WERI-Rb-1 (cell line): Measurements from ENCODE around the gene ATP1A2.
A peak's percentile ranks its signal among the peaks of the same experiment; 100 is the strongest.

ENCODE experiments used
- DNase-seq: peaks from one replicate; pipeline ENCODE4 v3.0.0-alpha.2; 2020
- H3K27ac ChIP-seq: fragments of 250-450 bp; sonication (Bioruptor Pico); 2 replicates; pipeline ENCODE4 v1.5.1; 2020; ENCODE audit warnings: mild to moderate bottlenecking, moderate library complexity
- H3K27me3 ChIP-seq: fragments of 250-450 bp; sonication (Bioruptor Pico); 2 replicates; pipeline ENCODE4 v1.5.1; 2021; ENCODE audit warnings: mild to moderate bottlenecking, low read depth, moderate library complexity; ENCODE audit not compliant: insufficient read depth, severe bottlenecking
- H3K36me3 ChIP-seq: fragments of 250-450 bp; sonication (Bioruptor Pico); 2 replicates; pipeline ENCODE4 v1.5.1; 2020; ENCODE audit warnings: mild to moderate bottlenecking, moderate library complexity
- H3K4me3 ChIP-seq: 2 replicates; pipeline ENCODE4 v1.5.1; 2011; ENCODE audit warnings: low read depth, mild to moderate bottlenecking, control low read depth, low read length
- H3K9me3 ChIP-seq: fragments of 250-450 bp; sonication (Bioruptor Pico); 2 replicates; pipeline ENCODE4 v1.5.1; 2021; ENCODE audit warnings: mild to moderate bottlenecking, moderate library complexity; ENCODE audit not compliant: severe bottlenecking
- TF ChIP-seq, protein P1 (sequence below): IDR thresholded peaks from 2 replicates; pipeline ENCODE4 v1.5.1; 2011; ENCODE audit warnings: low read depth, mild to moderate bottlenecking, control low read depth, inconsistent platforms, low read length

ATP1A2 gene

DNA sequence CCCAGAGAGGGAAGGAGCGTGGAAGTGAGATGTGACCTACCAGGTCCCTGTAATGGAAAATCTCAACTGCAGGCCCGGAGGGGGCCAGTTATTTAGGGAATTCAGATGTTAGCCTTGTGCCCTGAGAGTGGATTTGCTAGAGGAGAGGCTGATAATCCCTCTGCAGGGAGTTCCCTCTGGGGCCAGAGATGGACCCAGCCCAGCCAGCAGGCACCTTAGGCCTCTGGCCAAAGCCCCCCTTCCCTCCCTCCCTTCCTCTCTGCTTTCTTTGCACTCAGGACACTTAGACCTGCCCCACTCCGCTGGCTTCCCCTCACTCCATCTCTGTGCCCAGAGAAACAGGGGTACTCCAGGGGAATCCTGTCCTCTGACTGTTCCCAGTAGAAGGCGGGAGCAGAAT, 1.5 kb upstream of the ATP1A2 start:
- DNase-seq, result peak; percentile 59
- Histone ChIP-seq H3K27ac (no peak overlapping the region), H3K27me3 (no peaks in the 10 kb centered on the region), H3K9me3 (no peaks in the 10 kb centered on the region), H3K36me3 (no peaks in the 10 kb centered on the region), H3K4me3 (no peak overlapping the region)
- TF ChIP-seq, protein P1, sequence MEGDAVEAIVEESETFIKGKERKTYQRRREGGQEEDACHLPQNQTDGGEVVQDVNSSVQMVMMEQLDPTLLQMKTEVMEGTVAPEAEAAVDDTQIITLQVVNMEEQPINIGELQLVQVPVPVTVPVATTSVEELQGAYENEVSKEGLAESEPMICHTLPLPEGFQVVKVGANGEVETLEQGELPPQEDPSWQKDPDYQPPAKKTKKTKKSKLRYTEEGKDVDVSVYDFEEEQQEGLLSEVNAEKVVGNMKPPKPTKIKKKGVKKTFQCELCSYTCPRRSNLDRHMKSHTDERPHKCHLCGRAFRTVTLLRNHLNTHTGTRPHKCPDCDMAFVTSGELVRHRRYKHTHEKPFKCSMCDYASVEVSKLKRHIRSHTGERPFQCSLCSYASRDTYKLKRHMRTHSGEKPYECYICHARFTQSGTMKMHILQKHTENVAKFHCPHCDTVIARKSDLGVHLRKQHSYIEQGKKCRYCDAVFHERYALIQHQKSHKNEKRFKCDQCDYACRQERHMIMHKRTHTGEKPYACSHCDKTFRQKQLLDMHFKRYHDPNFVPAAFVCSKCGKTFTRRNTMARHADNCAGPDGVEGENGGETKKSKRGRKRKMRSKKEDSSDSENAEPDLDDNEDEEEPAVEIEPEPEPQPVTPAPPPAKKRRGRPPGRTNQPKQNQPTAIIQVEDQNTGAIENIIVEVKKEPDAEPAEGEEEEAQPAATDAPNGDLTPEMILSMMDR, result no peak

DNA sequence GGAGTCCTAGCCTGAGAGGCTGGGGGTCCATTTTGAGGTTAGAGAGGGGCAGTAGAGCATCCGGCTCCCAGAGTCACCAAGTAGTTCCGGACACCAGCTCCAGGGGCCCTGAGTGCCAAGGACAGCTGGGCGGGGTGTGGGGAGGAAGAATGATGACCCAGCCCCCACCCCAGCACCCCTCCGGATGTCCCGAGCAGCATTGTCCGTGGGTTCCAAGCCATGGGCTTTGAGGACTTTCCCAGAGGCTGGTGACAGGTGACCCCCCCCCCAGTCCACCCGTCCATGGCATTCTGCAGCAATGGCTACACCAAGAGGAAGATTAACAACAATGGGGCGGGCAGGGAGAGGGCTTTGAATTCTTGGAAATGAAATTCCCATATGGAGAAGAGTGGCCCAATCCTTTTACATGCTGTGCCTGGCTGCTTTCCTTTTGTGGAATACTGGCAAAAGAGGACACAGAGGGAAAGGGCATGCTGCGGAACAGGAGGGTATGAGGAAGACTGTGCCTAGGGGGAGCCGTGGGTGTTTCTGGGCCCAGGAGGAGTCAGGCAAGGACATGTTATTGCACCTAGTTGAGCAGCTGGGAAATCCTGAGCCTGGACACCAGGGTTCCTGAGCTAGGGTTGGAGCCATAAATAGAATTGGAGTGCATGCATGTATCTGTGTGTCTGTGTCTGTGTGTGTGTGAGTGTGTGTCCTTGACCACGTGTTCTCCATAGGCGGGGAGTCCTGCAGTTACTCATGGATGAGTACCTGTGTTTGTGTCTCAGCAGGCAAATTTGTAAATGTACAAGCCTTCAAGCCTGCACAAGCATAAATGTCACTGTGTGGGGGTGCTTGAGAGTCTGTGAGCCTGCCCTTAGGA, 956 bp downstream of the ATP1A2 start:
- Histone ChIP-seq H3K27me3 (no peaks in the 10 kb centered on the region), H3K4me3 (no peak overlapping the region), H3K27ac (no peak overlapping the region), H3K9me3 (no peaks in the 10 kb centered on the region), H3K36me3 (no peaks in the 10 kb centered on the region)
- TF ChIP-seq, protein P1, result peak; percentile 17; the same call in 1 of the 2 replicates
- DNase-seq, result no peak

DNA sequence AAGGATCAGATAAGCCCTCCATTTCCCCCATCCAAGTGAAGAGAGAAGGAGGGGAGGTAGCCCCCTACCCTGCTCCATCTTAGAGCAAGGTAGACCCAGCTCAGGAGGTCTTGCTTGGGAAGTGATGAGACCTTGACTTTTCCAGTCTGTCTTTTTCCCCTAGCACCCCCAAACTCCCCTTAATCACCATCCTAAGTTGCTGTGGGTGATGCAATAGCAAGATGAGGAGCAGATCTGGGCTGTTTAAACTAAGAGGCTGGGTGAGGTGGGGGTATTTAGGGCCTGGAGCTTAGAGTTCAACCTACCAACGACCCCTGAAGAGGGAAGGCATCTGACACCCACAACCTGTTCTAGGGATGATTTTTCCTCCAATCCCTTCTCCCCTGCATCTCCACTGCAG, 1.7 kb downstream of the ATP1A2 start:
- 0 out of 2 replicates have a peak overlapping the region, but pooled peaks have one; percentile 2 for H3K4me3 ChIP-seq
- no peaks in the 10 kb centered on the region for H3K9me3 ChIP-seq
- TF ChIP-seq, protein P1, result no peak
- no peak for DNase-seq
- H3K36me3 ChIP-seq, result no peaks in the 10 kb centered on the region
- H3K27me3 ChIP-seq, result no peaks in the 10 kb centered on the region
- H3K27ac ChIP-seq, result peak overlapping the region; percentile 34

DNA sequence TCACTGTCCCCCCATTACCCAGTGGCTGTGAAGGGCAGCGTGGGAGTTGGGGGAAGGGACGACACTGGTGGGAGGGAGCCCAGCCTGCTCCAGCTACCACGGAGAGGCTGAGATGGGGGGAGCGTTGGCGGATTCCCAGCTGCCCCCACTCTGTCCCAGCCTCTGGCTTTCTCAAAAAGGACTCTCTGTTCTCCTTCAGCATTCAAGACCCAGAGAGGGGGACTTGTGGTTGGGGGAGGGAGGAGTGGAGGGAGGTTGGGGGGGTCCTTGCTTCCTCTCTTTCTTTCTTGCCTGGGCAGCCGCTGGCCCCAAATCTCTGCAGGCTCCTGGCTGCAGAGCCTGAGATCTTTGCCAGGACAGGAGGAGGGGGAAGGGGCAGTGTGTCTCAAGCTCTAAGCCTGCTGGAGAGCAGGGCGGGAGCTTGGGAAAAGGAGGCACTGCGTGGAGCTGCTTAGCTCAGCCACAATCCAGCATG, 2.2 kb downstream of the ATP1A2 start:
- Histone ChIP-seq H3K36me3 (no peaks in the 10 kb centered on the region), H3K27ac (peak overlapping the region; percentile 34), H3K9me3 (no peaks in the 10 kb centered on the region), H3K27me3 (no peaks in the 10 kb centered on the region), H3K4me3 (0 out of 2 replicates have a peak overlapping the region, but pooled peaks have one; percentile 2)
- peak; percentile 86 for DNase-seq
- TF ChIP-seq, protein P1, result no peak

DNA sequence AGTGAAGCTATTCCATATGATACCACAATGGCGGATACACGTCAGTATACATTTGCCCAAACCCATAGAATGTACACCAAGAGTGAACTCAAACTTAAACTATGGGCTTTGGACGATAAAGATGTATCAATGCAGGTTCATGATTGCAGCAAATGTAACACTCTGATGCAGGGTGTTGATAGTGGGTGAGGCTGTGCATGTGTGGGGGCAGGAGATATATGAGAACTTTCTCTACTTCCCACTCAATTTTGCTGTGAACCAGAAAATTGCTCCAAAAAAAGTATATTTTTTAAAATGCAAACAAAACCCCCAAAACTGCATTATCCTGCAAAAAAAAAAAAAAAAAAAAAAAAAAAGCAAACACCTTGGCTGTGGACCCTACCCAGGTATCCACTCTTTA, 3.4 kb downstream of the ATP1A2 start:
- Histone ChIP-seq H3K27me3 (no peaks in the 10 kb centered on the region), H3K36me3 (no peaks in the 10 kb centered on the region), H3K27ac (no peak overlapping the region), H3K4me3 (no peak overlapping the region), H3K9me3 (no peaks in the 10 kb centered on the region)
- DNase-seq, result no peak
- TF ChIP-seq, protein P1, result no peak

DNA sequence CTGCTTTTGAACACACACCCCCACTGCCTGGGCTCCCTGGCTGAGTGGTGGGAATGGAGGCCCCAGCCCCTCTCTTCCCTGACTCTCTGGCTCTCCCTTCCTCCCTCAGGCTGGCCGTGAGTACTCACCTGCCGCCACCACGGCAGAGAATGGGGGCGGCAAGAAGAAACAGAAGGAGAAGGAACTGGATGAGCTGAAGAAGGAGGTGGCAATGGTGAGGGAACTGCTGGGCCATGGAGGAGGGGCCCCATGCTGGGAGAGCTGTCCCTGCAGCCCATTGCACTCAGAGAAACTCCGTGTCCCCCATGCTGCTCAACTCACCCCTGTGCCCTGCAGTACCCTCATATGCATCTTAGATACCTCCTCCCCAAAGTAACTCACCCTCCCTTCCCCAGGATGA, 5.2 kb downstream of the ATP1A2 start:
- H3K27me3 ChIP-seq, result no peaks in the 10 kb centered on the region
- no peaks in the 10 kb centered on the region for H3K36me3 ChIP-seq
- TF ChIP-seq, protein P1, result no peak
- DNase-seq, result no peak
- no peak overlapping the region for H3K4me3 ChIP-seq
- no peak overlapping the region for H3K27ac ChIP-seq
- H3K9me3 ChIP-seq, result no peaks in the 10 kb centered on the region
